ENCODE results near the gene COQ8A.

The COQ8A gene

GRCh38 chr1:226986496-226987178 is 46.5 kb downstream of the COQ8A start (continued):
- TF ChIP-seq POU6F1 (CRISPR knock-in tag; IDR thresholded peaks at IDR 0.05; ENCODE audit: borderline replicate concordance, low read depth), result no peak
- TF ChIP-seq ZC3H10 (CRISPR knock-in tag; IDR thresholded peaks at IDR 0.05), result no peak

- no peak for ATAC-seq
- TF ChIP-seq ZNF8 (CRISPR knock-in tag; IDR thresholded peaks at IDR 0.05) (no peak), ZNF70 (CRISPR knock-in tag; IDR thresholded peaks at IDR 0.05) (no peak), ARNTL (CRISPR knock-in tag; IDR thresholded peaks at IDR 0.05; ENCODE audit: borderline replicate concordance, low read depth) (no peak), GLIS3 (CRISPR knock-in tag; IDR thresholded peaks at IDR 0.05) (no peak), ISL1 (CRISPR knock-in tag; IDR thresholded peaks at IDR 0.05) (no peak), CSDC2 (CRISPR knock-in tag; IDR thresholded peaks at IDR 0.05) (no peak)
These were observed 47.1 kb downstream of the COQ8A start for GRCh38 chr1:226987179-226987536.

GRCh38 chr1:226987623-226988333 is 47.7 kb downstream of the COQ8A start:
- no peak for ATAC-seq
- TF ChIP-seq ZNF70 (CRISPR knock-in tag; IDR thresholded peaks at IDR 0.05) (no peak), CSDC2 (CRISPR knock-in tag; IDR thresholded peaks at IDR 0.05) (no peak), TSHZ2 (CRISPR knock-in tag; IDR thresholded peaks at IDR 0.05) (no peak), SNAI2 (CRISPR knock-in tag; IDR thresholded peaks at IDR 0.05) (no peak), OSR1 (CRISPR knock-in tag; IDR thresholded peaks at IDR 0.05) (no peak), TOX (CRISPR knock-in tag; IDR thresholded peaks at IDR 0.05; ENCODE audit: borderline replicate concordance) (no peak), PATZ1 (CRISPR knock-in tag; IDR thresholded peaks at IDR 0.05; ENCODE audit: borderline replicate concordance) (no peak), BACH2 (CRISPR knock-in tag; IDR thresholded peaks at IDR 0.05; ENCODE audit: borderline replicate concordance) (no peak), TCF4 (CRISPR knock-in tag; IDR thresholded peaks at IDR 0.05; ENCODE audit: borderline replicate concordance) (no peak), CREB5 (CRISPR knock-in tag; IDR thresholded peaks at IDR 0.05; ENCODE audit: low read depth) (no peak), PPARA (CRISPR knock-in tag; IDR thresholded peaks at IDR 0.05; ENCODE audit: borderline replicate concordance) (no peak), ZNF565 (CRISPR knock-in tag; conservative IDR thresholded peaks at IDR 0.05; ENCODE audit: low read depth) (no peak), ARNTL (CRISPR knock-in tag; IDR thresholded peaks at IDR 0.05; ENCODE audit: borderline replicate concordance, low read depth) (no peak), ZFP30 (CRISPR knock-in tag; IDR thresholded peaks at IDR 0.05) (no peak), ESRRG (CRISPR knock-in tag; IDR thresholded peaks at IDR 0.05) (no peak), ZNF8 (CRISPR knock-in tag; IDR thresholded peaks at IDR 0.05) (no peak)

- TF ChIP-seq ZNF8 (CRISPR knock-in tag; IDR thresholded peaks at IDR 0.05), result no peak
- TF ChIP-seq TSHZ2 (CRISPR knock-in tag; IDR thresholded peaks at IDR 0.05), result no peak
- no peak for ATAC-seq
These were observed 48.2 kb downstream of the COQ8A start for GRCh38 chr1:226988334-226988666.

Data from SK-N-SH treated with all-trans-retinoic acid at 6 μM for 48 hours (cell line).